ENCODE measurements around the gene OXCT2.

OXCT2 gene

DNA sequence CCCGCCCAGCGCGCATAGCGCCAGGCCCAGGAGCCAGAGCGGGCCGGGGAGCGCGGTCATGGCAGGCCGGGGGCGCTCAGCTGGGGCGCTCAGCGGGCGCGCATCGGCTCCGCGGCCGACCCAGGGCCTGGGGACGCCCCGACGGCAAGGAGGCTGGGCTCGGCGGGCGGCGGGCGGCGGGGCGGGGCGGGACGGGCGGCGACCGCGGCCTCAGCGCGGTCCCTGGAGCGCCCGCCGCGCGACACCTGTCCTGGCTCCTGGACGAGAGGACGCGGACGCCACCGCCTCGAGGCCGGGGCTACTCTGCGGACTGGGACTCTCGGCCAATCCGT is 17.2 kb upstream of the OXCT2 start:
- no peak for TF ChIP-seq CTCF (IDR thresholded peaks at IDR 0.05)

DNA sequence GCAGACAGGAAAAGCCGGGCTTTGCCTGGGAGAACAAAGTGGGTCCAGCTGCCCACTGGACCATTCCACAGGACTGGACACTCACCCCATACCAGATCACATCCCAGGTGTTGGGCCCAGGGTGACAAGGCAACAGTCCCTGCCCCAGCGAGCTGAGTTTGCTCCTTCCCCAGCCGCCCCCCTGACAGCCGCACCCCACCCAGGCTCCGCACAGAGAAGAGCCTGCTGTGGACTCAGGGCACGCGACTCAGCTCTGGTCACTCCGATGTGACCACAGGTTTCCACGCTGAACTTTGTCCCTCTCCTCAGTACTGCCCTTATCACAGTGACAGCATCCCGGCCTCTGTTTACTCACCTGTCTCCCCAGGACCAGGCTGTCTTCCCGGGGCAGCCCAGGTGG is 16.3 kb upstream of the OXCT2 start:
- no peak for TF ChIP-seq CTCF (IDR thresholded peaks at IDR 0.05)

- no peak for TF ChIP-seq CTCF (IDR thresholded peaks at IDR 0.05)
These were observed 11.0 kb upstream of the OXCT2 start for GRCh38 chr1:39782103-39782502.

- TF ChIP-seq CTCF (IDR thresholded peaks at IDR 0.05) = no peak
These were observed 10.2 kb upstream of the OXCT2 start for GRCh38 chr1:39781349-39781715.

GRCh38 chr1:39779821-39780220 is 8.7 kb upstream of the OXCT2 start:
- TF ChIP-seq CTCF (IDR thresholded peaks at IDR 0.05) = no peak

DNA sequence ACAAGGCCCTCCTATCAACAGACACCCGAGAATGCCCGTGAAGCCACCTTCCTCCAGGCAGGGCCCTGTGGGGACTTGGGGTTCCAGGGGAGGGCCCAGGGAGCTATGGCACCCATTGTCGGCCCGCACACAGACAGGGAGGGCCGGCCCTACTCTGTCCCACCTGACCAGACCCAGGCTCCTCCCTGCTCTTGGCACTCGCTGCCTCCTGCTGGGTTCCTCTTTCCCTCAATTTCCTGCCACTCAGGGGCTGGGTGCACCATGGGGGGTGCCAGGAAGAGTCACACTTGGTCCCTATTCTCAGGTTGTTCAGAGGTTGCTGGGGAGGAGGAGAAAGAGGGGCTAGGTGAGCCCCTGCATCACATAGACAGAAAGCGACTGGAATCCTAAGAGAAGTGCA is 8.0 kb upstream of the OXCT2 start:
- no peak for TF ChIP-seq CTCF (IDR thresholded peaks at IDR 0.05)

GRCh38 chr1:39777306-39777705 is 6.2 kb upstream of the OXCT2 start:
- no peak for TF ChIP-seq CTCF (IDR thresholded peaks at IDR 0.05)

DNA sequence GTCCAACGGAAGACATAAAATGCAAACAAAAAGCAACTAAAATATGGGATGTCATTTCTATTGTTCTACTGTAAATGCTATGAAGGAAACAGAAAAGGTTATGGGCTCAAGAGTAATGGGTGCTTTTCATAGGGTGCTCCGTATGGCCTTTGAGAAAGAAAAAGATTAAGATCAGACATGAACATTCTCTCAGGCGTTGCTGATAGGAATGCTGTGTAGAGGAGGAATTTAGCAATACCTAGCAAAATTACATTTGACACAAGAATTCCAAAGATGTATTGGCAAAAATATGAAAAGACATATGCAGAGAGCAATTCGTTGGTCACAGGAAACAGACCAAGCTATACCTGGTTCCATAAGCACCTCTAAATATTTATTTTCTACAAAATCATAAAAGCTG is 5.7 kb upstream of the OXCT2 start:
- TF ChIP-seq CTCF (IDR thresholded peaks at IDR 0.05) = no peak

All from LNCAP (cell line).